A673 (cell line): Measurements from ENCODE around the gene PABPN1L. TPM values are rescaled to one million over a fixed set of nuclear protein-coding genes. Genes with fewer than 3 reads are reported as not detected.

ENCODE experiments used
- BruUV-seq: library from RNA; stranded (reverse); fragments of 400-500 nt; replicated peaks from 2 replicates; lab custom pipeline; 2021; lab: Mats Ljungman, UMichigan
- CTCF ChIA-PET: fragments of 300-600 bp; sonication (Branson Sonifier 250); formaldehyde crosslinking; loops from one replicate; lab custom pipeline; 2022; ENCODE audit warnings: antibody characterized with exemption; lab: Charles Lee
- POLR2A ChIA-PET: fragments of 300-600 bp; sonication (Branson Sonifier 250); formaldehyde crosslinking; loops from one replicate; lab custom pipeline; 2022; ENCODE audit warnings: antibody characterized with exemption; ENCODE audit not compliant: low non-redundant PET; lab: Charles Lee
- DNase-seq: peaks from one replicate; pipeline ENCODE4 v3.0.0-alpha.2; 2015; ENCODE audit warnings: low spot score
- H3K27ac ChIP-seq: fragments of 200-600 bp; sonication (generic); 2 replicates; pipeline ENCODE4 v1.5.1; 2016; ENCODE audit warnings: mixed run types, low read depth, mild to moderate bottlenecking, mixed read lengths, antibody characterized with exemption, low read length; ENCODE audit not compliant: poor library complexity, severe bottlenecking
- H3K27me3 ChIP-seq: fragments of 200-600 bp; sonication (generic); replicated peaks from 2 replicates; pipeline ENCODE4 v1.6.1; 2017; ENCODE audit warnings: mixed run types, low read depth, mild to moderate bottlenecking, mixed read lengths, antibody characterized with exemption, low read length; ENCODE audit not compliant: insufficient read depth, poor library complexity
- H3K36me3 ChIP-seq: fragments of 200-600 bp; sonication (generic); 2 replicates; pipeline ENCODE4 v1.6.1; 2016; ENCODE audit warnings: mixed run types, mild to moderate bottlenecking, mixed read lengths, antibody characterized with exemption, low read length; ENCODE audit not compliant: insufficient read depth, poor library complexity, severe bottlenecking
- H3K4me1 ChIP-seq: fragments of 200-600 bp; sonication (generic); 2 replicates; pipeline ENCODE4 v1.6.1; 2017; ENCODE audit warnings: mixed run types, mild to moderate bottlenecking, mixed read lengths, antibody characterized with exemption, low read length; ENCODE audit not compliant: insufficient read depth, poor library complexity, severe bottlenecking
- H3K4me3 ChIP-seq: fragments of 200-600 bp; sonication (generic); 2 replicates; pipeline ENCODE4 v1.5.1; 2016; ENCODE audit warnings: low read depth, mixed run types, mild to moderate bottlenecking, mixed read lengths, low read length; ENCODE audit not compliant: poor library complexity, severe bottlenecking
- H3K9me3 ChIP-seq: fragments of 200-600 bp; sonication (generic); 2 replicates; pipeline ENCODE4 v1.6.1; 2016; ENCODE audit warnings: mixed run types, low read depth, mild to moderate bottlenecking, mixed read lengths, antibody characterized with exemption, low read length; ENCODE audit not compliant: poor library complexity, severe bottlenecking
- CTCF ChIP-seq: fragments of 300-800, 200-600 bp; sonication (generic); conservative IDR thresholded peaks from 2 replicates; pipeline ENCODE4 v1.5.1; 2017; ENCODE audit warnings: low read depth, mild to moderate bottlenecking, antibody characterized with exemption, low read length, moderate library complexity, mixed read lengths
- EZH2 ChIP-seq: fragments of 200-600 bp; sonication (generic); IDR thresholded peaks from 2 replicates; pipeline ENCODE4 v1.6.1; 2017; ENCODE audit warnings: borderline replicate concordance, low read depth, mild to moderate bottlenecking, mixed read lengths, antibody characterized with exemption, low read length; ENCODE audit not compliant: poor library complexity, severe bottlenecking
- intact Hi-C: fragments of 100-400 bp; cut with micrococcal nuclease; formaldehyde crosslinking; loops from one replicate; pipeline ENCODE4 v1.10.0; 2022; ENCODE audit not compliant: unreplicated experiment
- total RNA-seq: library from RNA; stranded (reverse); gene quantifications from 2 replicates; pipeline ENCODE4 v1.2.3, GENCODE V29; 2021

PABPN1L gene
- total RNA-seq, 1 experiment from 2014 or later: not detected

GRCh38 chr16:88864099-88864498 lies 2.4 kb downstream of the PABPN1L start:
- no peaks in the 10 kb centered on the region for H3K27me3 ChIP-seq
- no peaks in the 10 kb centered on the region for H3K4me1 ChIP-seq
- POLR2A ChIA-PET: no interaction called here
- BruUV-seq: no TSS peak
- peaks cover 14% of the 10 kb centered on the region for H3K36me3 ChIP-seq
- DNase-seq: no peak
- TF ChIP-seq CTCF (no peak), EZH2 (no peak)
- CTCF ChIA-PET: no interaction called here
- no peak overlapping the region for H3K4me3 ChIP-seq
- no peaks in the 10 kb centered on the region for H3K9me3 ChIP-seq
- intact Hi-C loops: no loop called here
- H3K27ac ChIP-seq: no peak overlapping the region

- CTCF ChIA-PET: no interaction called here
- Histone ChIP-seq H3K4me3 (no peak overlapping the region), H3K4me1 (no peaks in the 10 kb centered on the region), H3K27me3 (no peaks in the 10 kb centered on the region), H3K27ac (no peak overlapping the region), H3K36me3 (peaks cover 14% of the 10 kb centered on the region), H3K9me3 (no peaks in the 10 kb centered on the region)
- TF ChIP-seq EZH2: no peak
- no peak for TF ChIP-seq CTCF
- POLR2A ChIA-PET: no interaction called here
- DNase-seq: no peak
- intact Hi-C loops: no loop called here
- no TSS peak for BruUV-seq
These were observed 3.0 kb downstream of the PABPN1L start for GRCh38 chr16:88863426-88863825.

GRCh38 chr16:88862968-88863367 lies 3.5 kb downstream of the PABPN1L start:
- Histone ChIP-seq H3K4me3 (no peak overlapping the region), H3K4me1 (peaks cover under 1% of the 10 kb centered on the region), H3K27me3 (no peaks in the 10 kb centered on the region), H3K36me3 (peaks cover 14% of the 10 kb centered on the region), H3K27ac (no peak overlapping the region), H3K9me3 (no peaks in the 10 kb centered on the region)
- intact Hi-C loops: no loop called here
- no TSS peak for BruUV-seq
- no peak for DNase-seq
- ChIA-PET CTCF (no interaction called here), POLR2A (no interaction called here)
- TF ChIP-seq CTCF (no peak), EZH2 (no peak)
